Transverse colon (tissue), 4 donors: ENCODE results near the gene PSMA5.

ENCODE experiments used
- EP300 ChIP-seq: sonication (generic); formaldehyde crosslinking; IDR thresholded peaks from one replicate; pipeline ENCODE4 v1.6.1; 2017; ENCODE audit warnings: antibody characterized with exemption, low read depth
- POLR2A ChIP-seq: fragments of 450-650 bp; IDR thresholded peaks from one replicate; pipeline ENCODE4 v1.6.1; 2016; ENCODE audit warnings: antibody characterized with exemption, mild to moderate bottlenecking, moderate library complexity
- POLR2AphosphoS5 ChIP-seq, 3 donors: sonication (generic); formaldehyde crosslinking; IDR thresholded peaks; one replicate each; pipeline ENCODE4 v1.6.1; 2016; ENCODE audit warnings: antibody characterized with exemption in 3 of 3
- TF ChIP-seq, protein P1 (sequence below), 5 experiments: fragments of 200-600 bp in 3 of 5; fragments of 450-650 bp in 2 of 5; sonication (generic) in 3 of 5; IDR thresholded peaks; 1 replicate in 2 of 5; 2 replicates in 3 of 5; pipeline ENCODE4 v1.5.1; 2016 to 2017; ENCODE audit warnings: antibody characterized with exemption in 5 of 5, inconsistent platforms in 3 of 5, mild to moderate bottlenecking in 2 of 5, moderate library complexity in 1 of 5

DNA sequence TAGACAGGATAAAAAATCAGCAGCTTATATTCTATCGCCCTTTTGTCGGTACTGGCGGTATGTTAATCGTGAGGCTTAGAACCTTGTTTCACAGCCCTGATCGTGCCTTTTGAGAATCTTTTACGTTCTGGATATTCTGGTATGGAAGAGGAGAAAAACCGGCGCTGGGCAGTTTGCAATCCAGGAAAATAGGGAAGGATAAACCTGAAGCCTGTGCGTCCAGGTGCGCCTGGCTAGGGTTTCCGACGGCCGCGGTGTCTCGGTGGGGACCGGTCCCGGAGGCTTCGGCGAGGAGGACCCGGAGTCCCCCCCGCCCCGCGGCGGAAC, 39.8 kb upstream of the PSMA5 start:
- TF ChIP-seq, protein P1, sequence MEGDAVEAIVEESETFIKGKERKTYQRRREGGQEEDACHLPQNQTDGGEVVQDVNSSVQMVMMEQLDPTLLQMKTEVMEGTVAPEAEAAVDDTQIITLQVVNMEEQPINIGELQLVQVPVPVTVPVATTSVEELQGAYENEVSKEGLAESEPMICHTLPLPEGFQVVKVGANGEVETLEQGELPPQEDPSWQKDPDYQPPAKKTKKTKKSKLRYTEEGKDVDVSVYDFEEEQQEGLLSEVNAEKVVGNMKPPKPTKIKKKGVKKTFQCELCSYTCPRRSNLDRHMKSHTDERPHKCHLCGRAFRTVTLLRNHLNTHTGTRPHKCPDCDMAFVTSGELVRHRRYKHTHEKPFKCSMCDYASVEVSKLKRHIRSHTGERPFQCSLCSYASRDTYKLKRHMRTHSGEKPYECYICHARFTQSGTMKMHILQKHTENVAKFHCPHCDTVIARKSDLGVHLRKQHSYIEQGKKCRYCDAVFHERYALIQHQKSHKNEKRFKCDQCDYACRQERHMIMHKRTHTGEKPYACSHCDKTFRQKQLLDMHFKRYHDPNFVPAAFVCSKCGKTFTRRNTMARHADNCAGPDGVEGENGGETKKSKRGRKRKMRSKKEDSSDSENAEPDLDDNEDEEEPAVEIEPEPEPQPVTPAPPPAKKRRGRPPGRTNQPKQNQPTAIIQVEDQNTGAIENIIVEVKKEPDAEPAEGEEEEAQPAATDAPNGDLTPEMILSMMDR (IDR thresholded peaks at IDR 0.05): no peak
- no peak for TF ChIP-seq POLR2A
- TF ChIP-seq POLR2AphosphoS5 (IDR thresholded peaks at IDR 0.05): no peak
- no peak for TF ChIP-seq EP300
